Erythroblast (primary cell): Measurements from ENCODE around the gene MSLN.

Experiments
- GATA1 ChIP-seq: IDR thresholded peaks from 2 replicates; pipeline ENCODE4 v1.6.1; 2011; ENCODE audit warnings: low read depth, mild to moderate bottlenecking, control low read depth, low read length, moderate library complexity
- POLR2A ChIP-seq: IDR thresholded peaks from 2 replicates; pipeline ENCODE4 v1.6.1; 2011; ENCODE audit warnings: mild to moderate bottlenecking, low read length

DNA sequence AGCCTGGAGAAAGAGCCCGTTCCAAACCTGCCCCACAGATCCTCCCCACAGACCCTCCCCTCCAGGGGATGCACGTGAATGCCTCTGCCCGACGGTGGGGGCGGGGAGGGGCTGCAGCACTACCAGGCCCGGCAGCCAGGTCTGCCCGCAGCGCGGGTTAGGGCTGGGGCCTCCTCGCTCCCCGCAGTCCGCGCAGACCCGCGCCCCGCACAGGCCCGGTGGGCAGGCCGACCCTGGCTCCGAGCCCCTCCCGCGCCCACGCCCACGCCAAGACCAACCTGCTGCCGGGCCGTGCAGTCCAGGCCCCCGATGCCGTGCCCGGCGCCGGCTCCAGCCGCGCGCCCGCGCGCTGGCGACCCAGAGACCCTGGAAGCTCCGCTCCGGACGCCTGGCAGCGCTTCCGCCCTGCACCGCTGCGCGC, 27.5 kb downstream of the MSLN start, which contains the start of gene RPUSD1:
- no peak for TF ChIP-seq POLR2A
- TF ChIP-seq GATA1 = no peak
